NCI-H1105 treated with DMSO at 0.1 percent for 48 hours (cell line): ENCODE results near the gene SPRY2.

Experiments used
- DNase-seq: peaks from one replicate; lab custom pipeline; 2025; lab: John Stamatoyannopoulos, UW

The SPRY2 gene

DNA sequence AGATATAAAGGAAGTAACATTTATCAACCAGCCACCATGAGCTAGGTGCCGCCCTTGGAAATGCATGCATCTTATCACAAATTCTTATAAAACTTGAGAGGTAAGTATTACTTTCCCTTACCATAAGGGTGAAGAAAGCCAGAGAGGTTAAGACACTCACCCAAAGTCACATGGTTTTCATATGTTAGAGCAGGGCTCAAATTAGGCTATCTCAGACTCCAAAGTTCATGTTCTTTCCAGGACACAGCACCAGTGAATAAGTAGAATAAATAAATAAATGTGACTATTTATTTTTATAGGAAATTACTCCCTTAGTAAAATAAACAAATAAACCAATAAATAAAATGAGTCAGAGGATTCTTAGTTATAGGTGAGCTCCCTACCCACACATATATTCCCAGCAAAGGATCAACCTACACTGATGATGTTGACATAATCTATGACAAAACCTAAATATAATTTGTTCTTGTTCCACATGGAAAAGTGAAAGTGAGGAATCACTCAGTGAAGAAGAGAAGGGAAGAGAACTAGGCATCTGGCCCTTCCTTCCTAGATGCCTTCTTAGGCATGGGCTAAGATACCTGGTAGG is 27.2 kb downstream of the SPRY2 start:
- DNase-seq, result no peak

DNA sequence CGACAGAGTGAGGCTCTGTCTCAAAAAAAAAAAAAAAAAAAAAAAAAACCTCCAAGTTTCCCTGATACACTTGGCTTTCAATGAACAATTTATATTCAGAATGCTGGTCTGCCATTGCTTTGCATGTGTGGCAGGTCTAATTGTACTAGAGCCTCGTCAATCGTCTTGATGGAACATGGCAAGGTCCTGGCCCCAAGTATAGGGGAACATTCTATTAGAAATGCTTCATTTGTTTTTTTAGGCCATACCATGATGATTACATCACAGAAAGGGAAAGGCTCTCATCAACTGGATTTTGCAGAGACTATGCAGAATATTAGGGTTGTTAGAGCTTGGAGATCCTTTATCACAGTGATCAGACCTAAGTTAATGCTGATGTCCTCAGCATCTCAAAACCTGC is 28.0 kb downstream of the SPRY2 start:
- no peak for DNase-seq

DNA sequence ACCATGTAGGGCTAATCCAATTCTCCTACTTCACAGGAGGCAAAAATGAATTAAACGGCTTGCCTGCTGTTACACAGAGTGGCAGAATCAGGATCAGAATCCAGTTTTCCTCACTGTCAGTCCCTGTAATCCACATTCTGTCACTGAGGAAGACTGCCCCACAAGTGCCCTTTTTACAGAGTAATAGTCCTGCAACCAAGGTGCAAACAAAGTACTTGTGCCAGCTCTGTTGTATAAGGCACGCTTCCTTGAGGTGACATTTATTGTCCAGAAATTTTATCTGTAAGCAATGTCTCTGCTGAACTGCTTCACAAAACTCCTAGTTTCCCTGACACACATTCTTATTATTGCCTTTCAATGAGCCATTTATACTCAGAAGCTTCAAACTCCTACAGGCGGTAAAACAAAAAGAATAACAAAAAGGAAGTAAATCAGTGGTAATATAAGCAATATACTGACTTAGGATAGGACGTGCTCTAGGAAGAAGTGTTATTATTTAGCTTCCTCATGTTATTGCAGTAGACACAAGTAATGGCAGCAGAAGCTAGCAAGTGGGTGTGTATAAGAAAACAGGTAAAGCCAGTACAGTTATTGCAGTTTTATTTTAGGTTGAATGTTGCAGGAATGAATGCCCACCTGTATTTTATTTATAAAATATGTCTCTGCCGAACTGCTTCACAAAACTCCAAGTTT is 28.8 kb downstream of the SPRY2 start:
- no peak for DNase-seq

DNA sequence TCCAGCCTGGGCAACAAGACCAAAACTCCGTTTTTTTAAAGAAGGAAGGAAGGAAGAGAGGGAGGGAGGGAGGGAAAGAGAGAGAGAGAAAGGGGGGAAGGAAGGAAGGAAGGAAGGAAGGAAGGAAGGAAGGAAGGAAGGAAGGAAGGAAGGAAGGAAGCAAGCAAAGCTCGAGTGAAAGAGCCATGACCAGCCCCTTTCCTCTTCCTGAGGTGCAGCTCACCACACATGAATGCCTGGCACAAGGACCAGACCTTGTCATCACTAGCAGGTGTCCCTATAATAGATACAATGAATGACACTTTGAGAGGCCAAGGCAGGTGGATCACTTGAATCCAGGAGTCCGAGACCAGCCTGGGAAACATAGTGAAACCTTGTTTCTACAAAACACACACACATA is 31.0 kb downstream of the SPRY2 start:
- DNase-seq, result no peak

DNA sequence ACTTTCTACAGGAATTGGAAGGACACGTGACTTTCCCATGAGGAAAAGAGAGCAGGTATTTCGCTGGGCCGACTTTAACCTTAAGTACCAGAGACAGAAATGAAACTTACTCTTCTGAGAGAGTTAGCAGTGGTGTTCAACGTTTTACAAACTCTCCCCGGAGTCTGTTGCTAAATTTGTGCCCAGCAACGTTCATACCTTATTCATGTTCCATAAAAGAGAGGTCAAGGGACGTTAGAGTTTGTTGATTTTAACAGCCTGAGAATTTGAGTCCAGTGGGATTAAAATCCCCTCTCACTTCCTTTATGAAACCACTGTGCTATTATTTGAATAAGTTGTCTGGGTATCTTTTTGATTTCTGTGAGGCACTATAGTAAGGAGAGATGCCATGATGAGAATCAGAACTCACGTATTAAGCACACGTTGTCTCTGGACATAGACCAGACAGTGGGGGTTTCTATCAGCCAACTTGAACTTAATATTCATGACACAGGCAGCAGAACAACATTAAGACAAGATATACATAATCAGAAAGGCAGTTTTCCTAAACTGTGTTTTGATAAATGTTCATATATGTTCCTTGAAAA is 33.4 kb downstream of the SPRY2 start:
- DNase-seq, result no peak

DNA sequence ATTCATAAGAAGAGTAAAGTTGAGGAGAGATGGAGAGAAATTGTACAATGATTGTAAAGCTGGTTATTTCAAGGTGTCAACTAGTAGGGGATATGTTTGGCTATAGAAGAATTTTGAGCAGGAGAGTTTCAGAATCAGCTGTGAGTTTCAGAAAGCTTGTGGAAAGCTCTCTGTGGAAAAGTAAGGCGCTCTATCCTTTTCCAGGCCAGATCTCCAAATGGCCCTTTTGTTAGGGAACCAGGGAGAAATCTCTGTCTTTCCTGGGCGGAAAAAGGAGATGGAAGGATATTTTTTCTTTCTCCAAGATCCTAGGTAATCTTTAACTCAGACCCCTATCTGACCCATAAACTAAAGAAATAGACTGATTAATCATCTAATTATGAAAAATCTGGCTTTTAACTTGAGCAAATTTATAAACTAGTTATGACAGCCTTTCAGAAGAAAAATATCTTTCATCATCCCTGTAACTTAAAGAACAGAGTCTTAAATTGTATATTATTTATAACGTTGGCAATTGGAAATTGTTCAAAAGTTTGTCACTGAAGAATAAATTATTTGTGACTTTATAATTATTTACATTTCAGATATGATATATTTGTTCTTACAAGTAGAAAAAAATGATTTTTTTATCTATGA is 34.5 kb downstream of the SPRY2 start:
- no peak for DNase-seq

DNA sequence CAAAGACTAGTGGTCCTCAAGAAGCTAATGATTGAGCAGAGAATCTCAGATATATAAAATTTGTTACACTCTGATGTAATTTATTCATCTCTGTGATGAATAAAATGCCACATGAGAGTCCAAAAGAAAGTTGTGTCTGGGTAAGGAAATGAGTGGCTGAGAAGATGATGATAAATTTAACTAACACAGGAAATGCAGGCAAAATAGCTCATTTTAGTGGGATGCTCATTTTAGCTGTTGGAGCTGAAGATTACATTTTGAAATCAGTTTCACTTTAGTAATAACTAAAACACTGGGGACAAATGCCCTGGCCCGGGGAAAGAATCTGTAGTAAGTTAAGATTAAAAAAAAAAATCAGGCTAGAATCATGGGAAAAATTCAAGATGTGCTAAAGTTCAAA is 35.2 kb downstream of the SPRY2 start:
- no peak for DNase-seq

DNA sequence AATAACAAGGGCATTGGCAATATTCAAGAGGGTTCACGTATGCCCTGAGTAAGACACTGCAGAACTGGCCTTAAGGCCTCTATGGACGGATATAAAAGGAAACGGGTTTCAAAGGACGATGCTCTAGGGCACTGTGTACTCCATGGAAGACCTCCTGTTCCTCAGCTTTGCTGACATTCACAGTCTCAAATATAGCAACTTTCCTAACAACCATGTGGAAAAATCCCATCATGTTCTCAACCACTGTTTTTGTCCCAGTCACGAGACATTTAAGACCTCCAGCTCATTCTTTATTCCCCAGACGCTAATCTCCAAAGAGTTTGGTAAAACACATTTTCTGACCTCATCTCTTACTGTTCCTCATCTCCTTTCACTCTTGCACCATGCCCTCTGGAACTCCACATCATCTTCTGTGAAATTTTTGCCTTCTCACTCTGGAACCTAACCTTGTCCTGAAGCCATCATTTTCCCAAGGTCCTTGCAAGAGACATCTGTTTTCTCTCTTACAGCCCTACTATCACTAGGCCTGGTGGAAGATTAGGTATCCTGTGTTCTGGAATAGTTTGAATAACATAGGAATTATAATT is 37.6 kb downstream of the SPRY2 start:
- no peak for DNase-seq

DNA sequence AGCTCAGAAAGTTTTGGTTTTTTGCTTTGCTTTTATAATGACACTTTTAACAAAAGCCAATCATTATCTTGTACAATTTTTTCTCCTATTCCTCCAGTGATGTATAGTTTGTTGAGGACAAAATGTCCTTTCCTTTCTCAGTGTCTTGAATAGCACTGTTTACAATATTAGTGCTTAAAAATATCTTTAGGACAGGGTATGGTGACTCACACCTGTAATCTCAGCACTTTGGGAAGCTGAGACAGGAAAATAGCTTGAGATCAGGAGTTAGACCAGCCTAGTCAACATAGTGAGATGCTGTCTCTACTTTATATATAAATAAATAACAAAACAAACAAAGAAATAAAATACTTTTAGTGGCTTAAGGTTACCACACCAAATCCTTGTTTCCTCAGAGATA is 41.9 kb downstream of the SPRY2 start:
- DNase-seq, result no peak

DNA sequence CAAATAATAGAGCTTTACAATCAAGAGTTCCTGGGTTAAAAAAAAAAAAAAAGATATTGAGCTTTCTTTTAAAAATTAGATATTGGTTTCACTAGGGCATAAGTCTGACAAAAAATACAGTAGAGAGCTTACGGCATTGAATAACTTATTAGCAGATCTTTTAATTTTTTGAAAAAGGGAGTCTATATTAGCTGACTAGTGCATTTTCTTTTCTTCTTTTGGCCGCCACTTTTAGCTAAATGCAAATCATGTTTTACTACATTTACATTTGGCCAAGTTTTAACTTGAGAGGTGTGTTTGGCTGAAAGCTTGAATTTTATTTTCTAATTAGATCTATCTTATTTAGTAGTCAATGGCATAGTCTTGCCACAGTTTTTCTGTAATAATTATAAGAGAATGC is 43.4 kb downstream of the SPRY2 start:
- DNase-seq, result no peak

DNA sequence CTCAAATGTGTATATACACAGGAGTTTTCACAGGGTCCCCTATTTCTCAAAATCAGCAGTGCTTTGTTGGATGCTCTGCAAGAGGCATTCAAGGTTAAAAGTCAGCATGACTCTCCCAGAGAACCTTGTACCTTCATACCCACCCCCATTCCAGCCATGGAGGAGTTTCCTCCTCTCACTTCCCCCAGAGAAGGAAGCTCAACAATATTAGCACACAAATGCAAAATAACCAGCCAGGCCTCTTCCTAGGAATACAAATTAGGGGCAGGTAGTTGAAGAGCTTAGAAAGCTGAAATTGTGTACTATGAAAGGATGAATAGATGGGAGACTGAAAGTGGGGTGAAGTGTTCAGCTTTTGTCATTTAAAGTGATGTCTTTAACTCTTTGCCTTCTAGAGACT is 43.8 kb downstream of the SPRY2 start:
- DNase-seq, result no peak

DNA sequence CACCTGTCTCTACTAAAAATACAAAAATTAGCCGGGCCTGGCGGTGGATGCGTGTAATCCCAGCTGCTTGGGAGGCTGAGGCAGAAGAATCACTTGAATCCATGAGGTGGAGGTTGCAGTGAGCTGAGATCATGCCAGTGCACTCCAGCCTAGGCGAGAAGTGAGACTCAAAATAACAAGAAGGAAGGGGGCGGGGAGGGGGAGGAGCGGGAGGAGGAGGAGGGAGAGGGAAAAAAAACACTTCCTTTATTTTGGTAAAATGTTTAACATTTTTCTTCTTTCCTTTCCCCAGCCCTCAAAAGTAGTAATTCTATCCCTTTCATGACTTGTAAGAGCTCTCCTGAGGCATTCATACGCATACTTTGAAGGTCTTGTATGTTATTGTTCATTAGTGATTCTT is 44.3 kb downstream of the SPRY2 start:
- no peak for DNase-seq

DNA sequence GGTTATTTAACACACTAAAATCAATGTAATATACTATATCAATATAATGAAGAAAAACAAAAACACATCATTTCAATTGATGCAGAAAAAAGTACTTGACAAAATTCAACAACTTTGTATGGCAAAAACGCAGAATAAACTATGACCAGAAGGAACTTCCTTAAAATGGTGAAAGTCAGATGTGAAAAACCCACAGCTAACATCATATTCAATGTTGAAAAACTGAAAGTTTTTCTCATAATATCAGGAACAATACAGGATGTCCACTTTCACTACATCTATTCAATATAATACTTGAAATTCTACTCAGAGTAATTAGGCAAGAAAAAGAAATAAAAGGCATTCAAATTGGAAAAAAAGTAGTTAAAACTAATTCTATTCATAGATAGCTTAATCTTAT is 50.3 kb downstream of the SPRY2 start:
- no peak for DNase-seq
